AG04449 (cell line): ENCODE measurements around the gene LRP1-AS.
A peak's percentile ranks its signal among the peaks of the same experiment; 100 is the strongest.

Experiments used
- CTCF ChIA-PET: fragments of 350-600 bp; formaldehyde crosslinking; extraction: SDS; loops from one replicate; lab custom pipeline; 2021; ENCODE audit warnings: antibody characterized with exemption; lab: Yijun Ruan, JAX
- POLR2A ChIA-PET: fragments of 400-600, 350-600 bp; formaldehyde crosslinking; extraction: SDS; loops from one replicate; lab custom pipeline; 2020; ENCODE audit warnings: antibody characterized with exemption, inconsistent platforms; lab: Yijun Ruan, JAX
- DNase-seq: peaks from one replicate; pipeline ENCODE4 v3.0.0-alpha.2; 2010; ENCODE audit warnings: low read depth, low spot score
- H3K4me3 ChIP-seq: 2 replicates; pipeline ENCODE4 v1.5.1; 2011; ENCODE audit warnings: low read depth, mild to moderate bottlenecking, control low read depth, low read length
- CTCF ChIP-seq: IDR thresholded peaks from one replicate; pipeline ENCODE4 v1.5.1; 2011; ENCODE audit warnings: mild to moderate bottlenecking, moderate library complexity, low read length, control low read depth, inconsistent platforms; ENCODE audit not compliant: insufficient read depth; ENCODE audit errors: missing control alignments

Gene LRP1-AS

DNA sequence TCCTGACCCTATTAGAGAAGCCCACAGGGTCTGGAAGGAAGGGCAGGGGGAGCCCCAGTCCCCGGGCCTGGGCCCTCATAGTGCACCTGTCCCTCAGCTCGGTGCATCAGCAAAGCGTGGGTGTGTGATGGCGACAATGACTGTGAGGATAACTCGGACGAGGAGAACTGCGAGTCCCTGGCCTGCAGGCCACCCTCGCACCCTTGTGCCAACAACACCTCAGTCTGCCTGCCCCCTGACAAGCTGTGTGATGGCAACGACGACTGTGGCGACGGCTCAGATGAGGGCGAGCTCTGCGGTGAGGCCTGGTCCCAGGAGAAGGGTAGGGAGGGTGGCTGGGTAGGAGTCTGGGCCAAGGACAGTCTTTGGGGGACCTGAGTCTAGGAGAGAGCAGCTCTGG is 26.3 kb upstream of the LRP1-AS start:
- no peak for DNase-seq
- no peak for TF ChIP-seq CTCF
- POLR2A ChIA-PET = interaction anchor here (0.6 to 1.4 kb wide), 4 partner anchors 10 to 56 kb away, joined by 3 to 5 read pairs (median 4); partner anchors contain the start of gene SHMT2
- no peak overlapping the region for H3K4me3 ChIP-seq
- CTCF ChIA-PET = interaction anchor here (0.7 to 26.2 kb wide), 16 partner anchors 10 to 110 kb away, joined by 3 to 874 read pairs (median 8); partner anchors contain the start of genes LRP1 and STAT6

GRCh38 chr12:57173089-57173488 is 25.7 kb upstream of the LRP1-AS start:
- no peak for DNase-seq

DNA sequence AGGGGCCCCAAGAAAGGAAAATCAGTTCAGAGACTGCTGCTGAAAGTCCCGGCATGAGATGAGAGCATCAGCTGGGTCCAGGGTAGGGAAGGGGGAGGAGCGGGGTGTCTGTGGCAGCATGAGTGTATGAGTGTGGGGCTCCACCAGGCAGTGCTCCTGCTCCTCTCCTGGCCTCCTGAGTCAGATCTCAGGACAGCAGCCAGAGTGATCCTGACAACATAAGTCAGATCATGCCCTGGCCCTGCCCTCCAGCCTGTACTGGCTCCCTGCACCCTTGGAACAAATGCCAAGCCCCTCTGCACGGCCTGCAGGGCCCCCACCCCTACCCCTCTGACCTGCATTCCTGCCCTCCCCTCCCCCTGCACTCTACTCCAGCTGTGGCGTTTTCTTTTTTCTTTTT is 24.2 kb upstream of the LRP1-AS start:
- ChIA-PET CTCF (interaction anchor here (1.0 to 26.2 kb wide), 8 partner anchors 13 to 111 kb away, joined by 3 to 874 read pairs (median 9); partner anchors contain the start of genes LRP1 and STAT6), POLR2A (interaction anchor here (1.0 to 2.0 kb wide), 3 partner anchors 42 to 62 kb away, joined by 3 to 9 read pairs (median 7); partner anchors contain the start of gene LRP1)
- H3K4me3 ChIP-seq = no peak overlapping the region
- DNase-seq = no peak
- TF ChIP-seq CTCF = no peak

More at GRCh38 chr12:57173089-57173488, 25.7 kb upstream of the LRP1-AS start:
- no peak overlapping the region for H3K4me3 ChIP-seq
- TF ChIP-seq CTCF = peak; percentile 74
- POLR2A ChIA-PET = interaction anchor here (0.6 to 1.4 kb wide), 5 partner anchors 10 to 56 kb away, joined by 3 to 5 read pairs (median 4); partner anchors contain the start of gene SHMT2
- CTCF ChIA-PET = interaction anchor here (0.7 to 26.2 kb wide), 15 partner anchors 9 to 103 kb away, joined by 3 to 874 read pairs (median 8); partner anchors contain the start of genes LRP1 and STAT6

DNA sequence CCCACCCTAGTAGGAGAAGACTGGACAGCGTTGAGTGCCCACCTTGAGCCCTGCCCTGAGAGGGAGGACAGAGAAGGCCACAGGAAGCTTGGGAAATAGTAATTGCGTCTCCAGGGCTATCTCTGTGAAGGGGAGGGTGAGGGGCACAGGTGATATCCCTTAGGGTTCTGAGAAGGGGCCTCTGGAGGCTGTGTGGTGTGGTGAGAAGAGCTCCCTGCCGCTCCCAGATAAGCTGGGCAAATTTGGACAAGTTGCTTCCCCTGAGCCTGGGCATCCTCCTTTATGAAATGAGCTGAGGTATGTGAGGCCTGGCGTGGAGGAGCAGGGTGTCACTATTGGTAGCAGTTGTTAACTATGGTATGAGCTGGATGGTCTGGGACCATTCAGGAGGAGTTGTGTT is 23.5 kb upstream of the LRP1-AS start:
- TF ChIP-seq CTCF = no peak
- ChIA-PET POLR2A (interaction anchor here (0.6 to 2.0 kb wide), 3 partner anchors 12 to 43 kb away, joined by 4 to 9 read pairs (median 7); partner anchors contain the start of gene LRP1), CTCF (interaction anchor here (0.9 to 26.2 kb wide), 6 partner anchors 14 to 111 kb away, joined by 3 to 874 read pairs (median 7); partner anchors contain the start of genes LRP1 and STAT6)
- H3K4me3 ChIP-seq = no peak overlapping the region
- no peak for DNase-seq

- CTCF ChIA-PET = interaction anchor here (0.9 to 26.2 kb wide), 7 partner anchors 14 to 110 kb away, joined by 3 to 874 read pairs (median 5); partner anchors contain the start of genes LRP1 and STAT6
- TF ChIP-seq CTCF = no peak
- POLR2A ChIA-PET = interaction anchor here (2.0 kb wide), 1 partner anchor 43 kb away, joined by 7 read pairs; the partner anchor contains the start of gene LRP1
- DNase-seq = no peak
- no peak overlapping the region for H3K4me3 ChIP-seq
Observed at GRCh38 chr12:57170408-57170807, 23.0 kb upstream of the LRP1-AS start.

DNA sequence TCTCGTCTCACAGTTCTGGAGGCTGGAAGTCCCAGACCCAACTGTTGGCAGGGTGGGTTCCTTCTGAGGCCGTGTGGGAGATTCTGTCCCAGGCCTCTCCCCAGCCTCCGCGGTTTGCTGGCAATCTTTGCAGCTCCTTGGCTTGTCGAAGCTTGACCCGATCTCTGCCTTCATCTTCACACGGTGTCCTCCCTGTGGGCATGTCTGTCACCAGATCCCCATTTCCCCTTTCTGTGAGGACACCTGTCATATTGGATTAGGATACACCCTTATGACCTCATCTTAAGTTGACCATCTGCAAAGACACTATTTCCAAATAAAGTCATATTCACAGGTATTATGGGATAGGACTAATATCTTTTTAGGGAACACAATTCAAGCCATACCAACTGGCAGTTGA is 22.6 kb upstream of the LRP1-AS start:
- TF ChIP-seq CTCF = no peak
- POLR2A ChIA-PET = interaction anchor here (0.6 kb wide), 1 partner anchor 101 kb away, joined by 3 read pairs; no protein-coding TSS in a partner anchor
- CTCF ChIA-PET = interaction anchor here (1.0 to 26.2 kb wide), 7 partner anchors 8 to 100 kb away, joined by 3 to 874 read pairs (median 5); partner anchors contain the start of genes LRP1 and STAT6
- H3K4me3 ChIP-seq = no peak overlapping the region
- DNase-seq = no peak
